K562 (cell line): ENCODE data around the gene TMEM101. TPM values are rescaled to one million over a fixed set of nuclear protein-coding genes. Genes with fewer than 3 reads are reported as not detected.

Source experiments
- ATAC-seq: fragments of 200-7000 bp; cut with Tn5 transposase; 3 replicates; pipeline ENCODE4 v1.9.1; 2020; ENCODE audit warnings: moderate library complexity
- BruUV-seq: library from RNA; stranded (reverse); fragments of 400-500 nt; replicated peaks from 2 replicates; lab custom pipeline; 2021; lab: Mats Ljungman, UMichigan
- CTCF ChIA-PET: fragments of 300-600 bp; formaldehyde crosslinking; extraction: SDS; loops from one replicate; lab custom pipeline; 2021; ENCODE audit warnings: low intra/inter-chr PET ratio; lab: Yijun Ruan, JAX
- POLR2A ChIA-PET: fragments of 300-600, 350-650 bp; sonication (Branson Sonifier 250); formaldehyde crosslinking; extraction: SDS; loops from one replicate; lab custom pipeline; 2021; ENCODE audit warnings: antibody characterized with exemption, inconsistent platforms; lab: Yijun Ruan, JAX
- DNase-seq, 4 experiments: peaks; one replicate each; pipeline versions ENCODE4 v3.0.0 to v3.0.0-alpha.2; 2011 to 2018; ENCODE audit warnings: low spot score in 3 of 4, mixed read lengths in 3 of 4; ENCODE audit errors: extremely low read depth in 1 of 4
- FAIRE-seq: peaks from 2 replicates; lab custom pipeline; 2011; peaks lifted over from hg19 to GRCh38; lab: Jason Lieb, UNC
- H2AFZ ChIP-seq: 2 replicates; pipeline ENCODE4 v1.6.0; 2011; ENCODE audit warnings: low read depth, low read length, control low read depth, inconsistent platforms
- H3K27ac ChIP-seq: fragments of 200-600 bp; 3 replicates; pipeline ENCODE4 v1.8.0; 2011; ENCODE audit warnings: low read depth, mild to moderate bottlenecking, control low read depth, inconsistent platforms, low read length, moderate library complexity, mixed read lengths; ENCODE audit errors: extremely low read depth
- H3K27me3 ChIP-seq, 2 experiments: fragments of 300-600 bp in 1 of 2; 2 replicates in 1 of 2; 3 replicates in 1 of 2; pipeline versions ENCODE4 v1.6.0 to v1.8.0; 2011; ENCODE audit warnings: inconsistent platforms in 2 of 2, low read length in 2 of 2, mild to moderate bottlenecking in 1 of 2, mixed read lengths in 1 of 2, moderate library complexity in 1 of 2; ENCODE audit not compliant: control insufficient read depth in 2 of 2, insufficient read depth in 2 of 2
- H3K36me3 ChIP-seq: fragments of 300-600 bp; 3 replicates; pipeline ENCODE4 v1.8.0; 2011; ENCODE audit warnings: mild to moderate bottlenecking, low read length, inconsistent platforms; ENCODE audit not compliant: control insufficient read depth, insufficient read depth
- H3K4me1 ChIP-seq, 2 experiments: fragments of 200-600 bp in 1 of 2; replicated peaks in 1 of 2; 2 replicates in 1 of 2; 3 replicates in 1 of 2; pipeline versions ENCODE4 v1.5.1 to v1.8.0; 2011; ENCODE audit warnings: inconsistent platforms in 2 of 2, low read length in 2 of 2, mild to moderate bottlenecking in 1 of 2, mixed read lengths in 1 of 2, moderate library complexity in 1 of 2; ENCODE audit not compliant: control insufficient read depth in 2 of 2, insufficient read depth in 2 of 2
- H3K4me2 ChIP-seq: 2 replicates; pipeline ENCODE4 v1.6.1; 2011; ENCODE audit warnings: low read length, control low read depth, inconsistent platforms, mixed read lengths; ENCODE audit not compliant: insufficient read depth
- H3K4me3 ChIP-seq: fragments of 200-600 bp; sonication (generic), shearing (Covaris generic); 2 replicates; pipeline ENCODE4 v1.5.1; 2016; ENCODE audit warnings: control low read depth, inconsistent platforms
- H3K79me2 ChIP-seq: fragments of 200-600 bp; 3 replicates; pipeline ENCODE4 v1.8.0; 2011; ENCODE audit warnings: low read length, inconsistent platforms; ENCODE audit not compliant: control insufficient read depth, insufficient read depth
- H3K9ac ChIP-seq, 2 experiments: 2 replicates each; pipeline versions ENCODE4 v1.6.0 to v1.6.1; 2011; ENCODE audit warnings: low read depth in 2 of 2, low read length in 2 of 2, control low read depth in 1 of 2, inconsistent platforms in 1 of 2, mild to moderate bottlenecking in 1 of 2, mixed read lengths in 1 of 2; ENCODE audit not compliant: insufficient read depth in 1 of 2
- H3K9me1 ChIP-seq: one replicate; pipeline ENCODE4 v1.6.0; 2011; ENCODE audit warnings: inconsistent platforms, mild to moderate bottlenecking, low read length, moderate library complexity; ENCODE audit not compliant: control insufficient read depth, insufficient read depth
- H3K9me3 ChIP-seq: replicated peaks from 2 replicates; pipeline ENCODE4 v1.5.1; 2011; ENCODE audit warnings: low read depth, low read length, inconsistent platforms; ENCODE audit not compliant: control insufficient read depth, insufficient read depth
- H4K20me1 ChIP-seq: replicated peaks from 2 replicates; pipeline ENCODE4 v1.6.1; 2011; ENCODE audit warnings: low read length, inconsistent platforms, mixed read lengths; ENCODE audit not compliant: control insufficient read depth, insufficient read depth
- ADNP ChIP-seq: fragments of 200-800 bp; sonication (Bioruptor generic); IDR thresholded peaks from 2 replicates; pipeline ENCODE4 v1.6.1; 2016; ENCODE audit warnings: missing genetic modification characterization, missing compliant biosample characterization
- CCAR2 ChIP-seq: fragments of 200-400 bp; formaldehyde crosslinking; IDR thresholded peaks from 2 replicates; pipeline ENCODE4 v1.6.1; 2017; ENCODE audit warnings: mild to moderate bottlenecking, low read depth, low read length
- CCNT2 ChIP-seq: IDR thresholded peaks from 2 replicates; pipeline ENCODE4 v1.6.1; 2011; ENCODE audit warnings: borderline replicate concordance, low read depth, mild to moderate bottlenecking, moderate library complexity, mixed read lengths, low read length; ENCODE audit not compliant: insufficient read length; ENCODE audit errors: extremely low read depth
- REST ChIP-seq, 2 experiments: fragments of 450-650 bp; formaldehyde crosslinking in 1 of 2; IDR thresholded peaks; 2 replicates each; pipeline versions ENCODE4 v1.4.0 to v1.6.1; 2014 to 2020; ENCODE audit warnings: mild to moderate bottlenecking in 2 of 2, borderline replicate concordance in 1 of 2, low read depth in 1 of 2
- SMC3 ChIP-seq: conservative IDR thresholded peaks from 2 replicates; pipeline ENCODE4 v1.6.1; 2011; ENCODE audit warnings: low read depth, low read length, improper control_type of control experiment; ENCODE audit not compliant: insufficient read depth
- XRCC3 ChIP-seq: fragments of 450-650 bp; IDR thresholded peaks from 2 replicates; pipeline ENCODE4 v1.6.1; 2017; ENCODE audit warnings: mild to moderate bottlenecking, moderate library complexity
- ZHX1 ChIP-seq: fragments of 150-350 bp; conservative IDR thresholded peaks from 2 replicates; pipeline ENCODE4 v1.6.1; 2014; ENCODE audit warnings: low read length
- ZNF695 ChIP-seq: fragments of 450-650 bp; formaldehyde crosslinking; IDR thresholded peaks from 2 replicates; pipeline ENCODE4 v1.4.0; 2020; ENCODE audit warnings: mild to moderate bottlenecking, moderate library complexity
- WGBS: fragments of 100-300 bp; shearing (Covaris generic); methylation state at CpG from one replicate; pipeline ENCODE4 v1.1.6; 2016; ENCODE audit warnings: low coverage, mixed read lengths; ENCODE audit not compliant: insufficient coverage; ENCODE audit errors: missing lambda C conversion rate; 5-methylcytosine and 5-hydroxymethylcytosine counted together
- in situ Hi-C: fragments of 300-500 bp; cut with MboI; formaldehyde crosslinking; loops from 4 replicates; pipeline ENCODE4 v1.15.0; 2018; ENCODE audit warnings: inconsistent platforms, mixed read lengths
- intact Hi-C: fragments of 100-400 bp; cut with micrococcal nuclease; formaldehyde crosslinking; loops from 2 replicates; pipeline ENCODE4 v1.14.2; 2022
- polyA plus RNA-seq, 8 experiments: library from polyadenylated mRNA; depleted of rRNA in 4 of 8; stranded (reverse) in 5 of 8; unstranded in 3 of 8; fragments of >200 nt; fragmentation: Nextera tagmentation in 2 of 8; fragmentation: Illumina TruSeq in 1 of 8; extraction: Ambion mirVana in 2 of 8; extraction: Trizol in 1 of 8; gene quantifications; 2 replicates each; pipeline versions ENCODE4 v1.2.1 to v1.2.3, GENCODE V29; 2011 to 2014; ENCODE audit warnings: inconsistent platforms in 1 of 8, missing spikeins in 1 of 8
- total RNA-seq, 7 experiments: library from RNA; depleted of rRNA in 6 of 7; stranded (reverse); fragments of >200 nt in 6 of 7; fragmentation: Illumina TruSeq in 2 of 7; extraction: Trizol in 2 of 7; gene quantifications; 2 replicates each; pipeline versions ENCODE4 v1.2.1 to v1.2.3, GENCODE V29; 2011 to 2021; ENCODE audit warnings: low replicate concordance in 1 of 7

The TMEM101 gene
- total and polyA plus RNA-seq, 9 of the 15 experiments (the other 6 are each of a cell fraction or from before 2014, with no cell fraction given): 21.2 to 110 (median 37.8) TPM

GRCh38 chr17:44038604-44039011 lies 23.8 kb upstream of the TMEM101 start:
- 100% methylated on average over 3 of the region's 3 CpGs for WGBS
- Histone ChIP-seq H3K9ac (no peak overlapping the region), H3K79me2 (peaks cover 40% of the 10 kb centered on the region), H3K27me3 (no peaks in the 10 kb centered on the region), H2AFZ (no peak overlapping the region), H3K9me1 (no peaks in the 10 kb centered on the region), H3K4me3 (no peak overlapping the region), H3K4me1 (0 out of 5 replicates have a peak, but pooled peaks cover 0 to 2% of the 10 kb centered on the region in 2 experiments), H3K9me3 (no peaks in the 10 kb centered on the region), H3K27ac (no peak overlapping the region), H3K4me2 (no peak overlapping the region), H4K20me1 (peaks cover 17% of the 10 kb centered on the region), H3K36me3 (peaks cover 70% of the 10 kb centered on the region)
- in situ Hi-C loops: no loop called here
- ChIA-PET POLR2A (interaction anchor here (0.6 to 1.0 kb wide), 3 partner anchors 14 to 24 kb away, joined by 3 to 4 read pairs (median 3); partner anchors contain the start of gene TMEM101), CTCF (no interaction called here)
- FAIRE-seq: no peak
- intact Hi-C loops: no loop called here
- no peak for DNase-seq
- no TSS peak for BruUV-seq
- ATAC-seq: no peak
- no peak for TF ChIP-seq XRCC3
- TF ChIP-seq ZNF695 (CRISPR knock-in tag): no peak
- TF ChIP-seq SMC3: no peak
- no peak for TF ChIP-seq ZHX1
- no peak for TF ChIP-seq CCNT2
- no peak for TF ChIP-seq REST (IDR thresholded peaks at IDR 0.05; ENCODE audit: borderline replicate concordance)
- no peak for TF ChIP-seq REST (CRISPR knock-in tag; IDR thresholded peaks at IDR 0.05; ENCODE audit: low read depth)
- TF ChIP-seq ADNP (tag): no peak
- TF ChIP-seq CCAR2: no peak
